SK-N-SH treated with all-trans-retinoic acid at 6 μM for 48 hours (cell line): ENCODE results near the gene TUBB2A.
A peak's percentile ranks its signal among the peaks of the same experiment; 100 is the strongest.
"Not testable (repeated sequence)": the region's sequence is repeated elsewhere in the genome, so short reads cannot be mapped to it uniquely, and the experiment has no call there.

ENCODE experiments used
- ATAC-seq: fragments of 200-7000 bp; cut with Tn5 transposase; 3 replicates; pipeline ENCODE4 v1.9.1; 2020; ENCODE audit warnings: mild to moderate bottlenecking, moderate library complexity
- ARNTL ChIP-seq: fragments of 450-650 bp; formaldehyde crosslinking; IDR thresholded peaks from 2 replicates; pipeline ENCODE4 v1.5.0; 2020; ENCODE audit warnings: low read depth, mild to moderate bottlenecking, moderate library complexity, borderline replicate concordance
- CREB5 ChIP-seq: fragments of 250-450 bp; sonication (Bioruptor Pico); IDR thresholded peaks from 2 replicates; pipeline ENCODE4 v1.5.1; 2020; ENCODE audit warnings: low read depth, mild to moderate bottlenecking, moderate library complexity
- CSDC2 ChIP-seq: fragments of 250-450 bp; sonication (Bioruptor Pico); IDR thresholded peaks from 2 replicates; pipeline ENCODE4 v1.5.0; 2020; ENCODE audit warnings: mild to moderate bottlenecking, moderate library complexity
- ESRRG ChIP-seq: fragments of 250-450 bp; sonication (Bioruptor Pico); IDR thresholded peaks from 2 replicates; pipeline ENCODE4 v1.6.1; 2021; ENCODE audit warnings: mild to moderate bottlenecking
- GLIS3 ChIP-seq: fragments of 250-450 bp; sonication (Bioruptor Pico); IDR thresholded peaks from 2 replicates; pipeline ENCODE4 v1.5.0; 2020; ENCODE audit warnings: mild to moderate bottlenecking, moderate library complexity
- ISL1 ChIP-seq: fragments of 250-450 bp; sonication (Bioruptor Pico); IDR thresholded peaks from 2 replicates; pipeline ENCODE4 v2.1.2; 2022; ENCODE audit warnings: mild to moderate bottlenecking, moderate library complexity
- OSR1 ChIP-seq: fragments of 250-450 bp; sonication (Bioruptor Pico); IDR thresholded peaks from 2 replicates; pipeline ENCODE4 v1.8.0; 2022; ENCODE audit warnings: moderate library complexity, mild to moderate bottlenecking, inconsistent platforms
- PPARA ChIP-seq: fragments of 250-450 bp; sonication (Bioruptor Pico); IDR thresholded peaks from 2 replicates; pipeline ENCODE4 v1.5.0; 2020; ENCODE audit warnings: mild to moderate bottlenecking, borderline replicate concordance
- RARB ChIP-seq: fragments of 250-450 bp; sonication (Bioruptor Pico); IDR thresholded peaks from 2 replicates; pipeline ENCODE4 v1.8.0; 2021; ENCODE audit warnings: mild to moderate bottlenecking, moderate library complexity
- TCF4 ChIP-seq: fragments of 250-450 bp; sonication (Bioruptor Pico); IDR thresholded peaks from 2 replicates; pipeline ENCODE4 v1.8.0; 2021; ENCODE audit warnings: mild to moderate bottlenecking, moderate library complexity, borderline replicate concordance
- TOX ChIP-seq: fragments of 250-450 bp; sonication (Bioruptor Pico); IDR thresholded peaks from 2 replicates; pipeline ENCODE4 v1.8.0; 2021; ENCODE audit warnings: mild to moderate bottlenecking, moderate library complexity, borderline replicate concordance
- ZFP3 ChIP-seq: fragments of 250-450 bp; sonication (Bioruptor Pico); IDR thresholded peaks from 2 replicates; pipeline ENCODE4 v1.5.0; 2020; ENCODE audit warnings: mild to moderate bottlenecking, moderate library complexity
- ZFP30 ChIP-seq: fragments of 450-650 bp; formaldehyde crosslinking; IDR thresholded peaks from 2 replicates; pipeline ENCODE4 v1.5.0; 2022; ENCODE audit warnings: mild to moderate bottlenecking, moderate library complexity
- ZNF565 ChIP-seq: fragments of 450-650 bp; formaldehyde crosslinking; conservative IDR thresholded peaks from 2 replicates; pipeline ENCODE4 v1.5.0; 2020; ENCODE audit warnings: low read depth, mild to moderate bottlenecking, moderate library complexity
- ZNF70 ChIP-seq: fragments of 450-650 bp; formaldehyde crosslinking; IDR thresholded peaks from 2 replicates; pipeline ENCODE4 v1.5.0; 2020; ENCODE audit warnings: mild to moderate bottlenecking, moderate library complexity
- ZNF8 ChIP-seq: fragments of 450-650 bp; formaldehyde crosslinking; IDR thresholded peaks from 2 replicates; pipeline ENCODE4 v1.5.0; 2020; ENCODE audit warnings: mild to moderate bottlenecking, moderate library complexity
- TF ChIP-seq, protein P1 (sequence below): fragments of 250-450 bp; sonication (Bioruptor Pico); IDR thresholded peaks from 2 replicates; pipeline ENCODE4 v1.8.0; 2020; ENCODE audit warnings: mild to moderate bottlenecking, moderate library complexity, borderline replicate concordance
- TF ChIP-seq, protein P2 (sequence below): fragments of 250-450 bp; sonication (Bioruptor Pico); IDR thresholded peaks from 2 replicates; pipeline ENCODE4 v1.5.0; 2020; ENCODE audit warnings: mild to moderate bottlenecking, moderate library complexity
- TF ChIP-seq, protein P3 (sequence below): fragments of 250-450 bp; sonication (Bioruptor Pico); IDR thresholded peaks from 2 replicates; pipeline ENCODE4 v1.5.1; 2021; ENCODE audit warnings: mild to moderate bottlenecking, moderate library complexity

TUBB2A gene

GRCh38 chr6:3183066-3183465 lies 25.7 kb upstream of the TUBB2A start:
- TF ChIP-seq CSDC2 (CRISPR knock-in tag) (no peak), TCF4 (CRISPR knock-in tag) (no peak), ZNF8 (no peak), GLIS3 (CRISPR knock-in tag) (no peak), ZNF565 (CRISPR knock-in tag) (no peak), ZFP30 (CRISPR knock-in tag) (no peak), PPARA (CRISPR knock-in tag) (no peak), ESRRG (CRISPR knock-in tag) (no peak), ZFP3 (CRISPR knock-in tag) (no peak), TOX (no peak), RARB (CRISPR knock-in tag) (no peak), ARNTL (CRISPR knock-in tag) (no peak)
- TF ChIP-seq, protein P1, sequence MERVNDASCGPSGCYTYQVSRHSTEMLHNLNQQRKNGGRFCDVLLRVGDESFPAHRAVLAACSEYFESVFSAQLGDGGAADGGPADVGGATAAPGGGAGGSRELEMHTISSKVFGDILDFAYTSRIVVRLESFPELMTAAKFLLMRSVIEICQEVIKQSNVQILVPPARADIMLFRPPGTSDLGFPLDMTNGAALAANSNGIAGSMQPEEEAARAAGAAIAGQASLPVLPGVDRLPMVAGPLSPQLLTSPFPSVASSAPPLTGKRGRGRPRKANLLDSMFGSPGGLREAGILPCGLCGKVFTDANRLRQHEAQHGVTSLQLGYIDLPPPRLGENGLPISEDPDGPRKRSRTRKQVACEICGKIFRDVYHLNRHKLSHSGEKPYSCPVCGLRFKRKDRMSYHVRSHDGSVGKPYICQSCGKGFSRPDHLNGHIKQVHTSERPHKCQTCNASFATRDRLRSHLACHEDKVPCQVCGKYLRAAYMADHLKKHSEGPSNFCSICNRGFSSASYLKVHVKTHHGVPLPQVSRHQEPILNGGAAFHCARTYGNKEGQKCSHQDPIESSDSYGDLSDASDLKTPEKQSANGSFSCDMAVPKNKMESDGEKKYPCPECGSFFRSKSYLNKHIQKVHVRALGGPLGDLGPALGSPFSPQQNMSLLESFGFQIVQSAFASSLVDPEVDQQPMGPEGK, result no peak
- no peak for ATAC-seq

GRCh38 chr6:3181105-3181504 lies 23.8 kb upstream of the TUBB2A start:
- TF ChIP-seq GLIS3 (CRISPR knock-in tag), result no peak
- no peak for TF ChIP-seq ZNF70 (CRISPR knock-in tag)
- TF ChIP-seq, protein P2, sequence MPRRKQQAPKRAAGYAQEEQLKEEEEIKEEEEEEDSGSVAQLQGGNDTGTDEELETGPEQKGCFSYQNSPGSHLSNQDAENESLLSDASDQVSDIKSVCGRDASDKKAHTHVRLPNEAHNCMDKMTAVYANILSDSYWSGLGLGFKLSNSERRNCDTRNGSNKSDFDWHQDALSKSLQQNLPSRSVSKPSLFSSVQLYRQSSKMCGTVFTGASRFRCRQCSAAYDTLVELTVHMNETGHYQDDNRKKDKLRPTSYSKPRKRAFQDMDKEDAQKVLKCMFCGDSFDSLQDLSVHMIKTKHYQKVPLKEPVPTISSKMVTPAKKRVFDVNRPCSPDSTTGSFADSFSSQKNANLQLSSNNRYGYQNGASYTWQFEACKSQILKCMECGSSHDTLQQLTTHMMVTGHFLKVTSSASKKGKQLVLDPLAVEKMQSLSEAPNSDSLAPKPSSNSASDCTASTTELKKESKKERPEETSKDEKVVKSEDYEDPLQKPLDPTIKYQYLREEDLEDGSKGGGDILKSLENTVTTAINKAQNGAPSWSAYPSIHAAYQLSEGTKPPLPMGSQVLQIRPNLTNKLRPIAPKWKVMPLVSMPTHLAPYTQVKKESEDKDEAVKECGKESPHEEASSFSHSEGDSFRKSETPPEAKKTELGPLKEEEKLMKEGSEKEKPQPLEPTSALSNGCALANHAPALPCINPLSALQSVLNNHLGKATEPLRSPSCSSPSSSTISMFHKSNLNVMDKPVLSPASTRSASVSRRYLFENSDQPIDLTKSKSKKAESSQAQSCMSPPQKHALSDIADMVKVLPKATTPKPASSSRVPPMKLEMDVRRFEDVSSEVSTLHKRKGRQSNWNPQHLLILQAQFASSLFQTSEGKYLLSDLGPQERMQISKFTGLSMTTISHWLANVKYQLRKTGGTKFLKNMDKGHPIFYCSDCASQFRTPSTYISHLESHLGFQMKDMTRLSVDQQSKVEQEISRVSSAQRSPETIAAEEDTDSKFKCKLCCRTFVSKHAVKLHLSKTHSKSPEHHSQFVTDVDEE (CRISPR knock-in tag), result no peak
- no peak for TF ChIP-seq TOX
- no peak for TF ChIP-seq ESRRG (CRISPR knock-in tag)
- no peak for ATAC-seq

GRCh38 chr6:3179945-3180344 lies 22.6 kb upstream of the TUBB2A start:
- ATAC-seq, result peak; percentile 39

DNA sequence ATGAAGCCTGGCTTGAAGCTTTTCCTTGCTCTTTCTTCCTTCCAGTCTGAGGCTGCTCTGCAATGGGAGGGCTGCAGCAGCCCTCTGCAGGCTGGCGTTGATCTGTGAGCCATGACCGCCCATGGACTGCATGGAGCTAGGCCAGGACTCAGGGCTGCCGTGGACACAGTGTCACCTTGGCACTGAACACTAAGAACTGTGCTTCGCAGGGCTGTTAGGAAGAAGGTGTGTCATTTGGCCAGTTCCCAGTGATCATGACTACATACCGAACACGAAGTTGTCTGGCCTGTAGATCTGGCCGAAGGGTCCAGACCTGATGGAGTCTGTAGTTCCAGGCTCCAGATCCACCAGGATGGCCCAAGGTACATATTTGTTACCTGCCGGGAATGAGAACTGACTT lies 21.3 kb upstream of the TUBB2A start:
- not testable (repeated sequence) for ATAC-seq

DNA sequence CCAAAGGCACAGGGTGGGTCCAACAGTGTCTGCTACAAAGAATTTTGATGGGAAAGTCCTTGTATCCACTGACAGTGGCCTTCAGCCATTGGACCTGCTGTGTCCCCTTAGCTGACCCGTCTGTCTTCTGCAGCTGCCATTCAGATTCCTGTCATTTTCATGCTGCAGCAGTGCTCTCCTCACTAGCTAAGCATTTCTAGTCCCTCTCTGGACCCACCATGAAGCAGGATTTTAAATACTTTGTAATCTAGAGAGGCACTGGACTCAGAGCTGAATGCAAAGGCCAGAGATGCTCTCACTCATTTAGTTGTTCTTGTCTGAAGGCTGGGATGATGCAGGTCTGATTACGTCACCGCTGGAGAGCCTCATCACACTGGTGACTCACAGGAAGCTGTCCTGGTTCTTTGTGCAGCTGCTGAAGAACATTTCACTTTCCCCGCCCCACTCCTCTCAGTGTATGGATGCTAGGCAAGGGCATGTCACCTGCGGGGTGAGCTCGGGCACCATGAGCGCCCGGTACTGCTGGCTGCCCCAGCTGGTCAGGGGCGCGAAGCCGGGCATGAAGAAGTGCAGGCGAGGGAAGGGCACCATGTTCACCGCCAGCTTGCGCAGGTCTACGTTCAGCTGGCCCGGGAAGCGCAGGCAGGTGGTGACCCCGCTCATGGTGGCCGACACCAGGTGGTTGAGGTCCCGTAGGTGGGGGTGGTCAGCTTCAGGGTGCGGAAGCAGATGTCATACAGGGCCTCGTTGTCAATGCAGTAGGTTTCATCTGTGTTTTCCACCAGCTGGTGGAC lies 19.4 kb upstream of the TUBB2A start:
- ATAC-seq, result peak; percentile 95

More for the DNA sequence above, 19.4 kb upstream of the TUBB2A start:
- no peak for TF ChIP-seq CSDC2 (CRISPR knock-in tag)
- TF ChIP-seq ISL1 (CRISPR knock-in tag), result no peak
- TF ChIP-seq OSR1 (CRISPR knock-in tag), result no peak
- no peak for TF ChIP-seq PPARA (CRISPR knock-in tag)
- TF ChIP-seq ZNF8, result no peak
- no peak for TF ChIP-seq ZNF565 (CRISPR knock-in tag)
- TF ChIP-seq, protein P2 (CRISPR knock-in tag), result no peak
- no peak for TF ChIP-seq CREB5
- TF ChIP-seq ARNTL (CRISPR knock-in tag), result no peak
- TF ChIP-seq, protein P1, result no peak
- TF ChIP-seq, protein P3, sequence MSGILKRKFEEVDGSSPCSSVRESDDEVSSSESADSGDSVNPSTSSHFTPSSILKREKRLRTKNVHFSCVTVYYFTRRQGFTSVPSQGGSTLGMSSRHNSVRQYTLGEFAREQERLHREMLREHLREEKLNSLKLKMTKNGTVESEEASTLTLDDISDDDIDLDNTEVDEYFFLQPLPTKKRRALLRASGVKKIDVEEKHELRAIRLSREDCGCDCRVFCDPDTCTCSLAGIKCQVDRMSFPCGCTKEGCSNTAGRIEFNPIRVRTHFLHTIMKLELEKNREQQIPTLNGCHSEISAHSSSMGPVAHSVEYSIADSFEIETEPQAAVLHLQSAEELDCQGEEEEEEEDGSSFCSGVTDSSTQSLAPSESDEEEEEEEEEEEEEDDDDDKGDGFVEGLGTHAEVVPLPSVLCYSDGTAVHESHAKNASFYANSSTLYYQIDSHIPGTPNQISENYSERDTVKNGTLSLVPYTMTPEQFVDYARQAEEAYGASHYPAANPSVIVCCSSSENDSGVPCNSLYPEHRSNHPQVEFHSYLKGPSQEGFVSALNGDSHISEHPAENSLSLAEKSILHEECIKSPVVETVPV (CRISPR knock-in tag), result no peak
- no peak for TF ChIP-seq GLIS3 (CRISPR knock-in tag)
- TF ChIP-seq RARB (CRISPR knock-in tag), result no peak
- no peak for TF ChIP-seq ZNF70 (CRISPR knock-in tag)
- no peak for TF ChIP-seq ZFP30 (CRISPR knock-in tag)
- TF ChIP-seq TCF4 (CRISPR knock-in tag), result no peak
